ENCODE measurements around the gene CRB2.

The CRB2 gene

GRCh38 chr9:123378956-123379660, 23.1 kb downstream of the CRB2 start:
- H3K9me3 Mint-ChIP-seq, result no peaks in the 10 kb centered on the region
- H3K27ac Mint-ChIP-seq, result no peak overlapping the region
- no peak for TF ChIP-seq CTCF (IDR thresholded peaks at IDR 0.05; ENCODE audit: unreplicated experiment in 3 of 3)
- peaks cover 12% of the 10 kb centered on the region for H3K27me3 Mint-ChIP-seq (ENCODE audit: low read depth)
- H3K4me3 Mint-ChIP-seq, result no peak overlapping the region
- H3K36me3 Mint-ChIP-seq (ENCODE audit: low read depth), result peaks cover 1% of the 10 kb centered on the region
- H3K4me1 Mint-ChIP-seq, result peaks cover 34% of the 10 kb centered on the region

GRCh38 chr9:123380852-123381705, 25.1 kb downstream of the CRB2 start:
- H3K36me3 Mint-ChIP-seq (ENCODE audit: low read depth), result no peaks in the 10 kb centered on the region
- no peak for TF ChIP-seq CTCF (IDR thresholded peaks at IDR 0.05; ENCODE audit: unreplicated experiment in 3 of 3)
- peaks cover 21% of the 10 kb centered on the region for H3K4me1 Mint-ChIP-seq
- no peaks in the 10 kb centered on the region for H3K9me3 Mint-ChIP-seq
- H3K27me3 Mint-ChIP-seq (ENCODE audit: low read depth), result peaks cover 7% of the 10 kb centered on the region
- peak overlapping the region in 2 of 3 experiments; percentile 44 to 49 for H3K27ac Mint-ChIP-seq
- no peak overlapping the region for H3K4me3 Mint-ChIP-seq

GRCh38 chr9:123382653-123383511, 26.9 kb downstream of the CRB2 start:
- TF ChIP-seq CTCF (IDR thresholded peaks at IDR 0.05; ENCODE audit: unreplicated experiment in 3 of 3), result no peak
- Mint-ChIP-seq H3K27ac (peak overlapping the region in 1 of 3 experiments; percentile 39), H3K9me3 (no peaks in the 10 kb centered on the region)

GRCh38 chr9:123383512-123384170, 27.6 kb downstream of the CRB2 start:
- H3K27me3 Mint-ChIP-seq (ENCODE audit: low read depth), result peaks cover 7% of the 10 kb centered on the region
- H3K27ac Mint-ChIP-seq, result peak overlapping the region in 1 of 3 experiments; percentile 39
- H3K4me3 Mint-ChIP-seq, result no peak overlapping the region
- H3K36me3 Mint-ChIP-seq (ENCODE audit: low read depth), result no peaks in the 10 kb centered on the region
- H3K9me3 Mint-ChIP-seq, result no peaks in the 10 kb centered on the region
- peaks cover under 1% of the 10 kb centered on the region for H3K4me1 Mint-ChIP-seq
- no peak for TF ChIP-seq CTCF (IDR thresholded peaks at IDR 0.05; ENCODE audit: unreplicated experiment in 3 of 3)

More at GRCh38 chr9:123382653-123383511, 26.9 kb downstream of the CRB2 start:
- Mint-ChIP-seq H3K4me1 (peaks cover 6% of the 10 kb centered on the region), H3K27me3 (ENCODE audit: low read depth) (peaks cover 7% of the 10 kb centered on the region), H3K36me3 (ENCODE audit: low read depth) (no peaks in the 10 kb centered on the region), H3K4me3 (no peak overlapping the region)

GRCh38 chr9:123387686-123388085, 31.7 kb downstream of the CRB2 start:
- Mint-ChIP-seq H3K27ac (no peak overlapping the region), H3K27me3 (ENCODE audit: low read depth) (peaks cover 7% of the 10 kb centered on the region), H3K36me3 (ENCODE audit: low read depth) (no peaks in the 10 kb centered on the region), H3K4me1 (peaks cover 13% of the 10 kb centered on the region), H3K4me3 (no peak overlapping the region), H3K9me3 (no peaks in the 10 kb centered on the region)
- no peak for TF ChIP-seq CTCF (IDR thresholded peaks at IDR 0.05; ENCODE audit: unreplicated experiment in 3 of 3)
